HL-60 (cell line): ENCODE data around the gene SPART.

Source experiments
- CTCF ChIP-seq: IDR thresholded peaks from one replicate; pipeline ENCODE4 v1.5.1; 2011; ENCODE audit warnings: low read length, control low read depth, inconsistent platforms; ENCODE audit not compliant: insufficient read depth
- GABPA ChIP-seq: IDR thresholded peaks from 2 replicates; pipeline ENCODE4 v1.6.1; 2012; ENCODE audit warnings: low read depth

GRCh38 chr13:36258831-36259230 lies 87.4 kb downstream of the SPART start:
- TF ChIP-seq GABPA (no peak), CTCF (no peak)
